Activated CD4-positive, alpha-beta T cell treated with anti-CD3 and anti-CD28 coated beads, Interleukin-2, amount 50 U/mL, for 16 hours (primary cell): ENCODE data around the gene PAK1IP1.
"Not testable (repeated sequence)": the region's sequence is repeated elsewhere in the genome, so short reads cannot be mapped to it uniquely, and the experiment has no call there.

Source experiments
- DNase-seq: peaks from one replicate; pipeline ENCODE4 v3.0.0-alpha.2; 2020

Gene PAK1IP1, protein sequence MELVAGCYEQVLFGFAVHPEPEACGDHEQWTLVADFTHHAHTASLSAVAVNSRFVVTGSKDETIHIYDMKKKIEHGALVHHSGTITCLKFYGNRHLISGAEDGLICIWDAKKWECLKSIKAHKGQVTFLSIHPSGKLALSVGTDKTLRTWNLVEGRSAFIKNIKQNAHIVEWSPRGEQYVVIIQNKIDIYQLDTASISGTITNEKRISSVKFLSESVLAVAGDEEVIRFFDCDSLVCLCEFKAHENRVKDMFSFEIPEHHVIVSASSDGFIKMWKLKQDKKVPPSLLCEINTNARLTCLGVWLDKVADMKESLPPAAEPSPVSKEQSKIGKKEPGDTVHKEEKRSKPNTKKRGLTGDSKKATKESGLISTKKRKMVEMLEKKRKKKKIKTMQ

GRCh38 chr6:10694302-10695085, at the start of gene PAK1IP1, which contains the start of gene C6orf52:
Gene PAK1IP1, plus strand, starts transcription at chr6:10694972. Its CDS starts 14 bp downstream, at chr6:10694986.
Gene C6orf52, minus strand, starts transcription at chr6:10694616. Its CDS starts 7,066 bp downstream, at chr6:10687550.
- DNase-seq = peak; percentile 94

GRCh38 chr6:10655508-10656055, 39.2 kb upstream of the PAK1IP1 start:
- peak; percentile 73 for DNase-seq

DNA sequence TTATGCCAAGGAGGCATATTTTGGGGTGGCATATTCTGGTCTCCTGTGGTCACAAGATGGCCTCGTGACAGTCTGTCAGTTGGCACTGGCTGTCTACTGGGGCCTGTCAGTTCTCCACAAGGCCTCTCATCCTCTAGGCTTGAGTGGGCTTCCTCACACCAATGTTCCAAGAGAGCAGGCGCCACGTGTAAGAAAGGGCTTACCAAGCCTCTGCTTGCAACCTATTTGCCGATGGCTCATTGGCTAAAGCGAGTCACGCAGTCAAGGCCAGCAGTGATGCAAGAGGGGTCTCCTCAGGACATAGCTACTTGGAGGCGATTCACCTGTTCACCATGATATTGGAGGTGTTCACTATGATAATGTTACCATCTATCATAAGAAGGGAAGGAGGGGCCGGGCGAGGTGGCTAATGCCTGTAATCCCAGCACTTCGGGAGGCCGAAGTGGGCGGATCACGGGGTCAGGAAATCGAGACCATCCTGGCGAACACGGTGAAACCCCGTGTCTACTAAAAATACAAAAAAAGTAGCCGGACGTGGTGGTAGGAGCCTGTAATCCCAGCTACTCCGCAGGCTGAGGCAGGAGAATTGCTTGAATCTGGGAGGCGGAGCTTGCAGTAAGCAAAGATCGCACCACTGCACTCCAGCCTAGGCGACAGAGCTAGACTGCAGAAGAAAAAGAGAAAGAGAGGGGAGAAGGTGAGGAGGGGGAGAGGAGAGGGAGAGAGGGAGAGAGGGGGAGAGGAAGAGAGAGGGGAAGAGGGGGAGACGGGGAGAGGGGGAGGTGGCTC, 35.7 kb upstream of the PAK1IP1 start:
- no peak for DNase-seq

- no peak for DNase-seq
Measured at GRCh38 chr6:10659699-10660348, 34.9 kb upstream of the PAK1IP1 start.

- not testable (repeated sequence) for DNase-seq
Measured at GRCh38 chr6:10660431-10661191, 34.2 kb upstream of the PAK1IP1 start.

GRCh38 chr6:10662207-10662606, 32.6 kb upstream of the PAK1IP1 start:
- no peak for DNase-seq

DNA sequence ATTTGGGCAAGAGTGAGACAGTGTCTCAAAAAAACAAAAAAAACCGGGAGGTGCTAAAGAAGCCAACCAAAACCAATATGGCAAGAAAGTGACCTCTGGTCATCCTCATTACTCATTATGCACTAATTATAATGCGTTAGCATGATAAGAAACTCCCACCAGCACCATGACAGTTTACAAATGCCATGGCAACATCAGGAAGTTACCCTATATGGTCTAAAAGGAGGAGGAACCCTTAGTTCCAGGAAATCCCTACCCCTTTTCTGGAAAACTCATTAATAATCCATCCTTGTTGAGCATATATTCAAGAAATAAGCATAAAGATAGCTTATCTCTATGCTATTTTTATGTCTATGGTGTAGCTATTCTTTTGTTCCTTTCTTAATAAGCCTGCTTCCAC, 32.0 kb upstream of the PAK1IP1 start:
- no peak for DNase-seq

- not testable (repeated sequence) for DNase-seq
Measured at GRCh38 chr6:10665595-10665994, 29.2 kb upstream of the PAK1IP1 start.

GRCh38 chr6:10668126-10668917, 26.4 kb upstream of the PAK1IP1 start:
- no peak for DNase-seq

- no peak for DNase-seq
Measured at GRCh38 chr6:10676403-10676802, 18.4 kb upstream of the PAK1IP1 start.

GRCh38 chr6:10678456-10678855, 16.3 kb upstream of the PAK1IP1 start:
- no peak for DNase-seq

GRCh38 chr6:10681795-10682194, 13.0 kb upstream of the PAK1IP1 start:
- no peak for DNase-seq

DNA sequence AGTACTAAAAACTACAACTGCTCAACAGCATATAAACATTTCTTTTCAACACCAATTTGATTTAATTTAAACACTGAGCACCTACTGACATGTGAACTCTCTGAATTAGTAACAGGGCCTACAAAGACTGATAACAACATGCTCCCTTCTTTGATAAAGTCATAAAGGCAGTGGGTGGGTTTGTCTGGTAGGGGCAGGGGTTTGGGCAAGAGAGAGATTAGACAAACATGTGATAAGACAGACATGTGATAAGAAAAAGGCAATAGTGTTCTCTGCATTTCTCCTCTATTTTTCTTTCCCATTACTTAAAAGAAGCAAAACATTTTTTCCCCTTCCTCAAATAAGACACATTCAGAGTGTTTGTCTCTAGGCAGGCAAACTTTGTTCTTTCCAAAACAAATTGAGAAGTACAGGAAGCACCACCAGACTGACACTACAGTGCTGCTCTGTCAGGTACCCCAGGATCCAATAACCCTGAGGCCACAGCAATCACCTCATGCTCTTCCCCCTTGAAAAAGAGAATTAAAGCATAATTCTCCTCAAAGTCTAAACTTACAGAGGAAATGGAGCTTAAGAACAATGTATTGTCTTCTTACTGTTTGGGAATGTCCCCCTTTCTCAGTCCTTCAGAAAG, 12.3 kb upstream of the PAK1IP1 start:
- no peak for DNase-seq

DNA sequence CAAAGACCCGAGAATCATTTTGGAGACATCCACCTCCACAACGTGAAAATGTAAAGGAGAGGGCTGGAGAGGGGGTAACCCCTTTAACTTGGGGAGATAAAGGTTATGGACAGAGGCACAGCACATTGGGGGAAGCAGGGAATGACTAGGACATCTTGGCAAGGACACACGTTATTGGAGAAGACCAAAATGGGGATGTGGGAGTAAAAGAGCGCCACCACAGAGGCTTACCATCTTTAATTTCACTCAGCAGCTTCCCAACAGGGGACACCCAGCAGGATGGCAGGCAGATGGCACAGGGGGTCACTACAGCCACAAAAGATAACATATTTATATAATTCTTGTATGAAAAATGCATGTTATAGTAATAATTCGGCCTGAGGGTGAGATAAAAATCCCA, 10.2 kb upstream of the PAK1IP1 start:
- DNase-seq = no peak

- DNase-seq = no peak
Measured at GRCh38 chr6:10685092-10685915, 9.5 kb upstream of the PAK1IP1 start.

DNA sequence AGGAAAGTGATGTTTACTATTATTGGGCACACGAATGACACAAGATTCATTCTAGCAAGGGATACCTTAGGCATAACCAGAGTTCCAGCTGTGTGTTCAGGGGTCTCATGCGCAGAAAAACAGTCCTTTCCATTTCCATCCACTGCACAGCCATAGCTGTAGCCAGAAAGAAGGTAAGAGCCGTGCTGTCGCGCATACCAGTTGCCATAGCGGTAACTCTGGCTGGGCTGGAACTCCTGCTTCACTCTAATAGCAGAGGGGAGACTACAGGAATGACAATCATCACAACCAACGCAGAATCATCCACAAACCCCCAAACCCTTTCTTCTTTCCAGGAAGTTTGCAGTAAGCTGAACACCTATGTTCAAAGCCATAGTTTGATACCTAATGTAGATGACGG, 7.9 kb upstream of the PAK1IP1 start:
- DNase-seq = no peak

DNA sequence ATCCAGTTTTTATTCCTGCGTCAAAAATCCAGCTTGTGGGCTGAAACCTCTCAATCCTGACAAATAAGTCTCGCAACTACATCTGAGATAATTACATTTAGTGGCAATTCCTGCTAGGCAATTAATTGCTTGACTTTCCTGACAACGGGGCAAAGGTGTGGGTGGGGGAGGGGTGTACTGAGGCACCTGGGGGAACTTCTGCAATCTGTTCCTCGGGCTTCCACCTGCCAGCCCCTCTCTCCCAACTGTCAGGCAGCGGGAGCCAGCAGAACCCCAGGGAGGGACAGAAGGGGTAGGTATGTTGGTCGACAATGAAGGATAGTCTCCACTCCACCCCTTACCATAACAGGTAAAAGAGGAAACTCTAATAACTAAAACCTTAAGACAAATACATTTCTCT, 7.2 kb upstream of the PAK1IP1 start:
- DNase-seq = no peak

DNA sequence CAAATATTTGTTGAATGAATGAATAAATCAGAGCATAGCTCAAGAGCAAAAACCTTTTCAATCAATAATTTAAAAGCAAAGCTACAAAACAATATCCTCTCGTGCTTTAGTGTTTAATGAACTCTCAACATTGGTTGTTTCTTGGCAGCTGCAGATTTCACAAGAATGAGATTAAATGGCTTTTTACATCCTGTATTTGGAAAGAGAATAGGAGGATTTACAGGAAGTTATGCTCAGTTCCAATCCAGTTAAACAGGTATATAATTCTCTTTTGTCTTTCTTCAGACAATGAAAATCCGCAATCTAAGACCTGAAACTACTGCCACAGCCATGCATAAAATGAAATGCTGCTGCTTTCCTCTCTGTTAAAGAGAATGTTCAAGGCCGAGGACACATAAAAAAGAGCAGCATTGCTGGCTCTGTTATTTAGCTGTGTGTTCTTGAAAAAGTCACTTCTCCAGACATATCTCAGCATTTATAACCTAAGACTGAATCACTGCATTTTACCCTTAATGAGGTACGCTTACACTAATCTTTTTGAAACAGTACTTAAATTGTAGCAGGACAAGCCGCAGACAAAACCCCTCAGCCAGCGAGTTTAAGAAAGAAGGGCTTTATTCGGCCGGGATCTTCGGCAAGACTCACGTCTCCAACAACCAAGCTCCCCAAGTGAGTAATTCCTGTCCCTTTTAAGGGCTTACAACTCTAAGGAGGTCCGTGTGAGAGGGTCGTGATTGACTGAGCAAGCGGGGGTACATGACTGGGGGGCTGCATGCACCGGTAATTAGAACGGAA, 3.9 kb upstream of the PAK1IP1 start:
- DNase-seq = no peak
